Ectodermal cell (in vitro differentiated cells): ENCODE results near the gene CDKN1B.

Source experiments
- H3K27ac ChIP-seq: 2 replicates; pipeline ENCODE4 v1.7.0; 2013; ENCODE audit warnings: mild to moderate bottlenecking, low read depth, low read length; ENCODE audit not compliant: insufficient read depth, poor library complexity, severe bottlenecking
- H3K27me3 ChIP-seq: 2 replicates; pipeline ENCODE4 v1.7.0; 2013; ENCODE audit warnings: mild to moderate bottlenecking, low read length; ENCODE audit not compliant: insufficient read depth, control insufficient read depth, poor library complexity, severe bottlenecking
- H3K36me3 ChIP-seq: one replicate; pipeline ENCODE4 v1.7.0; 2013; ENCODE audit warnings: low read length; ENCODE audit not compliant: control insufficient read depth, insufficient read depth
- H3K4me1 ChIP-seq: one replicate; pipeline ENCODE4 v1.7.0; 2013; ENCODE audit warnings: low read length; ENCODE audit not compliant: control insufficient read depth, insufficient read depth
- H3K4me3 ChIP-seq: 2 replicates; pipeline ENCODE4 v1.7.0; 2013; ENCODE audit warnings: low read depth, low read length, control low read depth; ENCODE audit not compliant: insufficient read depth
- H3K9me3 ChIP-seq: 2 replicates; pipeline ENCODE4 v1.7.0; 2013; ENCODE audit warnings: mild to moderate bottlenecking, low read length, moderate library complexity; ENCODE audit not compliant: control insufficient read depth
- WGBS, 2 experiments: methylation state at CpG; one replicate each; pipeline ENCODE4 v1.1.7; 2013; ENCODE audit warnings: missing lambda C conversion rate in 2 of 2; 5-methylcytosine and 5-hydroxymethylcytosine counted together

CDKN1B gene

GRCh38 chr12:12723149-12723680, 6.0 kb downstream of the CDKN1B start:
- 42 to 43% methylated on average over 10 to 11 of the region's 11 CpGs for WGBS, 2 experiments
- no peaks in the 10 kb centered on the region for H3K27me3 ChIP-seq
- peak overlapping the region; percentile 61 for H3K4me3 ChIP-seq
- H3K27ac ChIP-seq, result peak overlapping the region; percentile 98
- no peaks in the 10 kb centered on the region for H3K9me3 ChIP-seq
- H3K4me1 ChIP-seq, result peaks cover 16% of the 10 kb centered on the region
- peaks cover 10% of the 10 kb centered on the region for H3K36me3 ChIP-seq

GRCh38 chr12:12723681-12724420, 6.7 kb downstream of the CDKN1B start:
- peak overlapping the region; percentile 61 for H3K4me3 ChIP-seq
- H3K4me1 ChIP-seq, result peaks cover 16% of the 10 kb centered on the region
- H3K27me3 ChIP-seq, result no peaks in the 10 kb centered on the region
- H3K36me3 ChIP-seq, result peaks cover 10% of the 10 kb centered on the region
- peak overlapping the region; percentile 98 for H3K27ac ChIP-seq
- no peaks in the 10 kb centered on the region for H3K9me3 ChIP-seq
- WGBS, 2 experiments, result 0 to 1% methylated on average over 89 of the region's 89 CpGs

GRCh38 chr12:12724421-12725085, 7.4 kb downstream of the CDKN1B start:
- peak overlapping the region; percentile 61 for H3K4me3 ChIP-seq
- no peaks in the 10 kb centered on the region for H3K27me3 ChIP-seq
- H3K27ac ChIP-seq, result peak overlapping the region; percentile 98
- no peaks in the 10 kb centered on the region for H3K9me3 ChIP-seq
- 0% methylated on average over 45 to 46 of the region's 46 CpGs for WGBS, 2 experiments
- H3K36me3 ChIP-seq, result peaks cover 7% of the 10 kb centered on the region
- H3K4me1 ChIP-seq, result peaks cover 13% of the 10 kb centered on the region

- Histone ChIP-seq H3K4me1 (peaks cover 6% of the 10 kb centered on the region), H3K27ac (peak overlapping the region; percentile 98), H3K27me3 (no peaks in the 10 kb centered on the region), H3K4me3 (peak overlapping the region; percentile 61), H3K9me3 (no peaks in the 10 kb centered on the region), H3K36me3 (peaks cover 2% of the 10 kb centered on the region)
- 0 to 1% methylated on average over 87 to 93 of the region's 93 CpGs for WGBS, 2 experiments
These were observed 8.2 kb downstream of the CDKN1B start for GRCh38 chr12:12725086-12725955.

- H3K4me1 ChIP-seq, result peaks cover 3% of the 10 kb centered on the region
- WGBS, 2 experiments, result 3 to 5% methylated on average over 23 to 25 of the region's 26 CpGs
- H3K36me3 ChIP-seq, result no peaks in the 10 kb centered on the region
- no peaks in the 10 kb centered on the region for H3K27me3 ChIP-seq
- H3K27ac ChIP-seq, result peak overlapping the region; percentile 98
- H3K4me3 ChIP-seq, result peak overlapping the region; percentile 61
- no peaks in the 10 kb centered on the region for H3K9me3 ChIP-seq
These were observed 8.9 kb downstream of the CDKN1B start for GRCh38 chr12:12725956-12726554.

- H3K27me3 ChIP-seq, result no peaks in the 10 kb centered on the region
- H3K4me1 ChIP-seq, result peaks cover 3% of the 10 kb centered on the region
- no peaks in the 10 kb centered on the region for H3K9me3 ChIP-seq
- peak overlapping the region; percentile 61 for H3K4me3 ChIP-seq
- no peak overlapping the region for H3K27ac ChIP-seq
- no peaks in the 10 kb centered on the region for H3K36me3 ChIP-seq
- 55 to 61% methylated on average over 6 of the region's 6 CpGs for WGBS, 2 experiments
These were observed 9.5 kb downstream of the CDKN1B start for GRCh38 chr12:12726555-12727093.

- Histone ChIP-seq H3K27ac (no peak overlapping the region), H3K36me3 (no peaks in the 10 kb centered on the region), H3K27me3 (no peaks in the 10 kb centered on the region)
These were observed 14.0 kb downstream of the CDKN1B start for GRCh38 chr12:12731178-12731577.

GRCh38 chr12:12731785-12732184, 14.6 kb downstream of the CDKN1B start:
- 93 to 98% methylated on average over 6 of the region's 6 CpGs for WGBS, 2 experiments

More at GRCh38 chr12:12731178-12731577, 14.0 kb downstream of the CDKN1B start:
- H3K4me1 ChIP-seq, result no peaks in the 10 kb centered on the region
- H3K4me3 ChIP-seq, result no peak overlapping the region
- H3K9me3 ChIP-seq, result no peaks in the 10 kb centered on the region

GRCh38 chr12:12733118-12733517, 15.9 kb downstream of the CDKN1B start:
- 96 to 100% methylated on average over 1 of the region's 2 CpGs for WGBS, 2 experiments

More at GRCh38 chr12:12731785-12732184, 14.6 kb downstream of the CDKN1B start:
- Histone ChIP-seq H3K27ac (no peak overlapping the region), H3K4me1 (no peaks in the 10 kb centered on the region), H3K4me3 (no peak overlapping the region), H3K27me3 (no peaks in the 10 kb centered on the region), H3K36me3 (no peaks in the 10 kb centered on the region), H3K9me3 (no peaks in the 10 kb centered on the region)

More at GRCh38 chr12:12733118-12733517, 15.9 kb downstream of the CDKN1B start:
- H3K4me3 ChIP-seq, result no peak overlapping the region
- H3K9me3 ChIP-seq, result no peaks in the 10 kb centered on the region
- H3K4me1 ChIP-seq, result no peaks in the 10 kb centered on the region
- H3K27ac ChIP-seq, result no peak overlapping the region
- no peaks in the 10 kb centered on the region for H3K27me3 ChIP-seq
- no peaks in the 10 kb centered on the region for H3K36me3 ChIP-seq
